ENCODE data around the gene LMO2. TPM values are rescaled to one million over a fixed set of nuclear protein-coding genes. Genes with fewer than 3 reads are reported as not detected.

LMO2 gene
- total RNA-seq, 6 donors from 2014 or later: 7.3 to 58.5 (median 34.1) TPM

DNA sequence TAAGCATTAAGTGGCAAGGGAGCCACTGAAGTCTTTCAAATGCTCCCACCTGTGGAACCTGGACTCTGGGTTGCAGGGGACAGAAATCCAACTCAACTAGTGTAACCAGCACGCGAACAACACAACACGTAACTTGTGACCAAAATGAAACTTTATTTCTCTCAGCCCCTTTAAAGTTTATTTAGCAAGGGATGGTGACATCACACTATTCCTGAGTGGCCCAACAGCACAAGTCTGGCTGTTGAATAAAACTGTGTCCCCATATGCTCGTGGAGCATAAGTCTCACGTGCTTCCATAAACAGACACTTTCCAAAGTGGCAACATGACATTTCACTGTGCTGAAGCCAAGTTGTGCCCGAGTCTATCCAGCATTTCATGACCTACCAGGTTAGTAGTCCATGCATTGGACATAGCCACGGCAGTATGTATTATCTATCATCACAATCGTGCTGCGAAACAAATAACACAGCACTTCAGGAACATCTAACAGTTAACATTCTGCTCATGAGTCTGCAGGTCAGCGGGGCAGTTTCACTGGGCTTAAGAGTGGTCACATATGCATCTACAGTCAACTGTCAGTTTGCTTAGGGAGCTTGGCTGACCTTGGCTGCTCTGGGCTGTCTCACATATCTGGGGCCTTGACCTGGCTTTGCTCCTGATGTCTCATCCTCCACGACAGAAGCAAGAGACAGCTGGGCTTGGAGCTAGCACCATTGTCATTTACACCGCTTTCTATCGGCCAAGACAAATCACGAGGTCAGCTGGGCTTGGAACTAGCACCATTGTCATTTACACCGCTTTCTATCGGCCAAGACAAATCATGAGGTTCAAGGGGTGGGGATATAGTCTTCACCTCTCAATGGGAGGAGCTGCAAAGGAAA, 35.0 kb upstream of the LMO2 start:
- Histone ChIP-seq H3K4me1 (peaks cover 19 to 25% (median 23%) of the 10 kb centered on the region in 4 donors), H3K27ac (no peak overlapping the region), H3K4me3 (no peak overlapping the region), H3K27me3 (no peaks in the 10 kb centered on the region), H3K36me3 (no peaks in the 10 kb centered on the region), H3K9me3 (no peaks in the 10 kb centered on the region)
- 77 to 80% methylated on average over 16 of the region's 16 CpGs for whole genome bisulfite sequencing, 2 donors
- TF ChIP-seq EP300 (IDR thresholded peaks at IDR 0.05) (no peak), POLR2A (IDR thresholded peaks at IDR 0.05) (no peak), POLR2AphosphoS5 (IDR thresholded peaks at IDR 0.05) (no peak)
- TF ChIP-seq, protein P1, sequence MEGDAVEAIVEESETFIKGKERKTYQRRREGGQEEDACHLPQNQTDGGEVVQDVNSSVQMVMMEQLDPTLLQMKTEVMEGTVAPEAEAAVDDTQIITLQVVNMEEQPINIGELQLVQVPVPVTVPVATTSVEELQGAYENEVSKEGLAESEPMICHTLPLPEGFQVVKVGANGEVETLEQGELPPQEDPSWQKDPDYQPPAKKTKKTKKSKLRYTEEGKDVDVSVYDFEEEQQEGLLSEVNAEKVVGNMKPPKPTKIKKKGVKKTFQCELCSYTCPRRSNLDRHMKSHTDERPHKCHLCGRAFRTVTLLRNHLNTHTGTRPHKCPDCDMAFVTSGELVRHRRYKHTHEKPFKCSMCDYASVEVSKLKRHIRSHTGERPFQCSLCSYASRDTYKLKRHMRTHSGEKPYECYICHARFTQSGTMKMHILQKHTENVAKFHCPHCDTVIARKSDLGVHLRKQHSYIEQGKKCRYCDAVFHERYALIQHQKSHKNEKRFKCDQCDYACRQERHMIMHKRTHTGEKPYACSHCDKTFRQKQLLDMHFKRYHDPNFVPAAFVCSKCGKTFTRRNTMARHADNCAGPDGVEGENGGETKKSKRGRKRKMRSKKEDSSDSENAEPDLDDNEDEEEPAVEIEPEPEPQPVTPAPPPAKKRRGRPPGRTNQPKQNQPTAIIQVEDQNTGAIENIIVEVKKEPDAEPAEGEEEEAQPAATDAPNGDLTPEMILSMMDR (IDR thresholded peaks at IDR 0.05): no peak
- ATAC-seq (ENCODE audit: low FRiP score in 2 of 2) (no peak), DNase-seq (no peak)

DNA sequence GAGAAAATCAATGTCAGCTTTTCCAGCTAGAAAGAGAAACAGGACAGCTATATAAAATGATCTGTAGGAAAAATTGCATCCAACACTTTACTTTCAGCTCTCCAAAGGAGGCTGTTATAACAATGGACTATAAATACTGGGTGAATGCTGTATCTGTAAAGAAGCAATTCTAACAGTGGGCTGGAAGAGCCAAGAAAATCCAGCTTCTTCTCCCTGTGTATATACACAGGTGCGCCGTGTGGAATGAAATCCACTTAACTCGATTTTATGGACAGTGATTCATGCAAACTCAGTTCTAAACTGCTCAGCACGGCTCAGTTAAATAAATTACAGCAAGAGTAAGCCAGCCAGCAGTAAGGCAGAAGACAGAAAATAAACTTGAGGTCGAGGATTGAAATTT, 32.5 kb upstream of the LMO2 start:
- H3K4me3 ChIP-seq: no peak overlapping the region
- H3K27ac ChIP-seq: no peak overlapping the region
- DNase-seq (no peak), ATAC-seq (ENCODE audit: low FRiP score in 2 of 2) (no peak)
- no peaks in the 10 kb centered on the region for H3K27me3 ChIP-seq
- no peaks in the 10 kb centered on the region for H3K9me3 ChIP-seq
- TF ChIP-seq EP300 (IDR thresholded peaks at IDR 0.05) (no peak), POLR2AphosphoS5 (IDR thresholded peaks at IDR 0.05) (no peak), POLR2A (IDR thresholded peaks at IDR 0.05) (no peak)
- TF ChIP-seq, protein P1 (IDR thresholded peaks at IDR 0.05): no peak
- 84 to 93% methylated on average over 5 of the region's 5 CpGs for whole genome bisulfite sequencing, 2 donors
- peaks cover 0 to 6% (median 0%) of the 10 kb centered on the region in 4 donors for H3K4me1 ChIP-seq
- H3K36me3 ChIP-seq: no peaks in the 10 kb centered on the region

DNA sequence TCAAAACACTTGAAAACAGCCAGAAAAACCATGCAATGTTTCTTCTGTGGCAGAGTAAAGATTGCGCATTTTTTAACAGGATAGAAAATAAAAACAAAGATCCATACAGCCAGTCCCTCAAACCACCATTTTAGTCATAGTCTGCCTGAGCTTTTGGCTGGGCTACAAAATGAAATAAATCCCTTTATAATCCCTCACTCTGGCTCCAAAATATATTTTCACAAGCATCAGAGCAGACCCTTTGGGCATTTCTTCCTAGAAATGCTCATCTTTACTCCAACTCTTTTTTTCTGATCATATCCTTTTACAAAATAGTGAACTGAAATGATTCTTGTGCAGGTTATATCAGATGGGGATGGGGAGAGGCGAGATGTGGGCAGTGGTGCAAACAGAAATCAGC, 31.8 kb upstream of the LMO2 start:
- Histone ChIP-seq H3K4me3 (no peak overlapping the region), H3K4me1 (peaks cover 0 to 6% (median 0%) of the 10 kb centered on the region in 4 donors), H3K9me3 (no peaks in the 10 kb centered on the region), H3K27ac (no peak overlapping the region), H3K36me3 (no peaks in the 10 kb centered on the region), H3K27me3 (no peaks in the 10 kb centered on the region)
- DNase-seq (no peak), ATAC-seq (ENCODE audit: low FRiP score in 2 of 2) (no peak)
- 81 to 98% methylated on average over 2 of the region's 2 CpGs for WGBS, 2 donors
- TF ChIP-seq EP300 (IDR thresholded peaks at IDR 0.05) (no peak), POLR2A (IDR thresholded peaks at IDR 0.05) (no peak), POLR2AphosphoS5 (IDR thresholded peaks at IDR 0.05) (no peak)
- TF ChIP-seq, protein P1 (IDR thresholded peaks at IDR 0.05): no peak

DNA sequence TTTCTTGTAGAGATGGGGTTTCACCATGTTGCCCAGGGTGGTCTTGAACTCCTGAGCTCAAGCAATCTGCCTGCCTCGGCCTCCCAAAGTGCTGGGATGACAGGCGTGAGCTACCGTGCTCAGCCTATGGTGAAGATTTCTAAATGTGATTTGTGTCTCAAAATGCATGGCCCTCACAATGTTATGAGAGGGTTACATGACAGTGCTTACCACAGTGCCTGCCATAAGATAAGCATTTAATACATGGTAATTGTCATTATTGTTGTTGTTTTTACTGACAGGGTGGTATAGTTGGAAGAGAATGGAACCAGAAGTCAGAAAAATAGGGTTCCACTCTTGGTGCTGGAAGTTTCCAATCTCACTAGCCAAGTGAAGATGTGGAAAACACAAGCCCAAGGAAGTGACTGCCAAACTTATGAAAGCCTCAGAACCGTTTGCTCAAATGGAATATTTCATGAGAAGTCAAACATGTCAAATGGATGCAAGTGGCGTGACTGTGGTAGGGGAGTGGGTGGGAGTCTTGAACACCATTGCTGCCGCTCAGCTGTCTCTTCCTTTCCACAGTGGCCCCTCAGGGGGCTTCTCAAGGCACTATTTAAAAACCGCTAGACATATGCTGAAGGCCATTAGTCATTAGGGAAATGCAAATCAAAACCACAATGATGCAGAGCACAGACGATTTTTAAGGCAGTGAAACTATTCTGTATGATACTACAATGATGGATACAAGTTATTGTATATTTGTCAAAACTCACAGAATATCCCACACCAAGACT, 29.1 kb upstream of the LMO2 start:
- Histone ChIP-seq H3K9me3 (no peaks in the 10 kb centered on the region), H3K4me1 (peaks cover 0 to 6% (median 0%) of the 10 kb centered on the region in 4 donors), H3K36me3 (no peaks in the 10 kb centered on the region), H3K27me3 (no peaks in the 10 kb centered on the region), H3K4me3 (no peak overlapping the region), H3K27ac (no peak overlapping the region)
- 75 to 79% methylated on average over 8 of the region's 8 CpGs for WGBS, 2 donors
- DNase-seq (no peak), ATAC-seq (ENCODE audit: low FRiP score in 2 of 2) (no peak)
- TF ChIP-seq EP300 (IDR thresholded peaks at IDR 0.05) (no peak), POLR2AphosphoS5 (IDR thresholded peaks at IDR 0.05) (no peak), POLR2A (IDR thresholded peaks at IDR 0.05) (no peak)
- TF ChIP-seq, protein P1 (IDR thresholded peaks at IDR 0.05): no peak
